ENCODE results near the gene NTN5.

DNA sequence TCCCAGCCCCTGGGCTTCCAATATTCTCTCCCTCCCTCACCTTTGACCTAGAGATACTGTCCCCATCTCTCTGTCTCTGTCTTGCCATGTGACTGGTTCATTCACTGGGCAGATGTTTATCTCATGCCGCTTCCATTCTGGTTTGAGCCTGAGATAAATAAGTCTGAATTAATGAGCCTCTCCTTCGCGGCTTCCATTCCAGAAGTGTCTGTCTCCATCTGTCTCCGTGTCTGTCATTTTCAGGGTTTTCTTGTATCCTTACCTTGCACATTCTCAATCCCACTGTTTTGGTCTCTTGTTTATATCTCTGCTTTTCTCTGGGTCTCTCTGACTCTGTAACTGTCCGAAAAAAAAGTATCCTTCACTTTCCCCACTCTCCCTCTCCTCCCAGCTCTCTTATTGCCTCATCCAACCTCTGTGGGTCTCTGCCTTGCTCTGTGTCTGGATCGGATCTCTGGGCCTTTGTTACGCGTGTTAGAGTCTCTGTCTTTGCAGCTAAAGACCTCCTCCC is 49.2 kb downstream of the NTN5 start:
- TF ChIP-seq, protein P1, sequence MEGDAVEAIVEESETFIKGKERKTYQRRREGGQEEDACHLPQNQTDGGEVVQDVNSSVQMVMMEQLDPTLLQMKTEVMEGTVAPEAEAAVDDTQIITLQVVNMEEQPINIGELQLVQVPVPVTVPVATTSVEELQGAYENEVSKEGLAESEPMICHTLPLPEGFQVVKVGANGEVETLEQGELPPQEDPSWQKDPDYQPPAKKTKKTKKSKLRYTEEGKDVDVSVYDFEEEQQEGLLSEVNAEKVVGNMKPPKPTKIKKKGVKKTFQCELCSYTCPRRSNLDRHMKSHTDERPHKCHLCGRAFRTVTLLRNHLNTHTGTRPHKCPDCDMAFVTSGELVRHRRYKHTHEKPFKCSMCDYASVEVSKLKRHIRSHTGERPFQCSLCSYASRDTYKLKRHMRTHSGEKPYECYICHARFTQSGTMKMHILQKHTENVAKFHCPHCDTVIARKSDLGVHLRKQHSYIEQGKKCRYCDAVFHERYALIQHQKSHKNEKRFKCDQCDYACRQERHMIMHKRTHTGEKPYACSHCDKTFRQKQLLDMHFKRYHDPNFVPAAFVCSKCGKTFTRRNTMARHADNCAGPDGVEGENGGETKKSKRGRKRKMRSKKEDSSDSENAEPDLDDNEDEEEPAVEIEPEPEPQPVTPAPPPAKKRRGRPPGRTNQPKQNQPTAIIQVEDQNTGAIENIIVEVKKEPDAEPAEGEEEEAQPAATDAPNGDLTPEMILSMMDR (IDR thresholded peaks at IDR 0.05; ENCODE audit: low read length), result no peak
- no peak for TF ChIP-seq EZH2 (IDR thresholded peaks at IDR 0.05; ENCODE audit: borderline replicate concordance, low read length)
